GM19438 (cell line): Measurements from ENCODE around the gene PRPSAP1.
A peak's percentile ranks its signal among the peaks of the same experiment; 100 is the strongest.
"Not testable (repeated sequence)": the region's sequence is repeated elsewhere in the genome, so short reads cannot be mapped to it uniquely, and the experiment has no call there.

Experiments used
- ATAC-seq: cut with Tn5 transposase; IDR thresholded peaks from one replicate; pipeline ENCODE4 v1.9.1; 2021; ENCODE audit warnings: low read depth; ENCODE audit not compliant: unreplicated experiment

The PRPSAP1 gene

GRCh38 chr17:76363107-76363842 is 9.6 kb upstream of the PRPSAP1 start:
- ATAC-seq = no peak

GRCh38 chr17:76360461-76360860 is 6.7 kb upstream of the PRPSAP1 start:
- no peak for ATAC-seq

DNA sequence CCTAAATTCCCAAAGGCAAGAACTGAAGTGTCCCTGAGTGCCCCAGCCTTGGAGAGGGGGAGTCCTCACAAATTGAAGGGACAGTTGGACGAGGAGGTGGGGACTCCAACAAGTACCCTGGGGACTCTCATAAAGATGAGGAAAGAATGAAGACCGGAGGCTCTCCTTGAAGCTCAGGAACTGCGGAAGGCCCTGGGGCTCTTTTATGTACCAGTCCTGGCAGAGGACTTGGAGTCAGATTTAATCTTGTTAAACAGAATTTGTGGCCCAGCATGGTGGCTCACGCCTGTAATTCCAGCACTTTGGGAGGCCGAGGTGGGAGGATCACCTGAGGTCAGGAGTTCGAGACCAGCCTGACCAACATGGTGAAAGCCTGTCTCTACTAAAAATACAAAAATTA is 6.1 kb upstream of the PRPSAP1 start:
- not testable (repeated sequence) for ATAC-seq

DNA sequence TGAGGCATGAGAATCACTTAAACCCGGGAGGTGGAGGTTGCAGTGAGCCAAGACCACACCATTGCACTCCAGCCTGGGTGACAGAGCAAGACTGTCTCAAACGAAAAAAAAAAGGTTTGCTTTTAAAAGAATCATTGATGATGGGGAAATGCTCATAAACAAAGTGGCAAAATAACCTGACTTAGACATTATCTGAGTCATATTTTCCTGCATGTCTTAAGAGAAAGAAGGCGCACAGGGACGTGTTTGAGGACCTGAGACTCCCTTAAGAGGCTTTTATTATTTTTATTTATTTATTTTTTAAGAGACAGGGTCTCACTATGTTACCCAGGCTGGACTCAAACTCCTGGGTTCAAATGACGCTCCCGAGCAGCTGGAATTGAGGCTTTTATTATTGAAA is 5.7 kb upstream of the PRPSAP1 start:
- no peak for ATAC-seq

GRCh38 chr17:76357597-76358158 is 4.0 kb upstream of the PRPSAP1 start:
- no peak for ATAC-seq

GRCh38 chr17:76356803-76357456 is 3.2 kb upstream of the PRPSAP1 start:
- no peak for ATAC-seq

DNA sequence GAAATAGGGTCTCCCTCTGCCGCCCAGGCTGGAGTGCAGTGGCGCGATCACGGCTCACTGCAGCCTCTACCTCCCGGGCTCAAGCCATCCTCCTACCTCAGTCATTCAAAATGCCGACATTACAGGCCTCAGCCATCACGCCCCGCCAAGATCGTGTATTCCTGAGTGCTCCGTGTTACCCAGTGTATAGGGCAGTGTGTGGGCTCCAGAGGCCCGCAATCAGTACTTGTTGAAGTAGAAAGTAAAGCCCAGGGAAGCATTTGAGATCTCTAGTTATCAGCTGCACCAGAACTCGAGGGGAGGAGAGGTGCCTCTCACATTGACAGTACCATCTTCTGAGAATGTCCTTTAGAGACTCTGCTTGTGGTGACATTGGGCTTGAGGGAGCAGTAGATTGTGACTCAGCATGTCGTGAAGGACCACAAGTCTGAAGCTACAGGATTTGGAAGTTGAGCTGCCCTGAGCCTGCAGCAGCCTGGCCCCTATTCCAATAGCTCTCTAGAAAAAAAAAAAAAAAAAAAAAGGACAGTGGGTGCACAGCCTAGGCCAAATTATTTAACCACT is 1.1 kb upstream of the PRPSAP1 start:
- no peak for ATAC-seq

DNA sequence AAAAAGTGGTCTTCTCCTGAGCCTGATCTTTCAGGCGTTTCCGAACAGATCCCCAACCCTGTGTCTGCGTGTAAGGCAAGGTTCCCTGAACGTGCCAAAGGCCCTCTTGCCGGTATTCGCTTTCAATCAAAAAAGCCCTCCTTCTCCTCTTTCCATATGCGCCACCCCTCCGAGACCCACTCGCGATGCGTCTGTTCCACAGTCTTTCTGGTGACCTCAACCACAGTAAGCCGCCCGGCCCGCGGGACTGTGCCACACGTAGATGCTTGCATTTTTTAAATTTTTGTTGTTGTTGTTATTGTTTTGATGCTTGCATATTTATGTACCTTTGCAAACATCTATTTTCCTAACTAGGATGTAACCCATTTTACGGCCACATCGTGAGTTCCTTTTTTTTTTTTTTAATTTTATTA is 607 bp upstream of the PRPSAP1 start:
- ATAC-seq = no peak

DNA sequence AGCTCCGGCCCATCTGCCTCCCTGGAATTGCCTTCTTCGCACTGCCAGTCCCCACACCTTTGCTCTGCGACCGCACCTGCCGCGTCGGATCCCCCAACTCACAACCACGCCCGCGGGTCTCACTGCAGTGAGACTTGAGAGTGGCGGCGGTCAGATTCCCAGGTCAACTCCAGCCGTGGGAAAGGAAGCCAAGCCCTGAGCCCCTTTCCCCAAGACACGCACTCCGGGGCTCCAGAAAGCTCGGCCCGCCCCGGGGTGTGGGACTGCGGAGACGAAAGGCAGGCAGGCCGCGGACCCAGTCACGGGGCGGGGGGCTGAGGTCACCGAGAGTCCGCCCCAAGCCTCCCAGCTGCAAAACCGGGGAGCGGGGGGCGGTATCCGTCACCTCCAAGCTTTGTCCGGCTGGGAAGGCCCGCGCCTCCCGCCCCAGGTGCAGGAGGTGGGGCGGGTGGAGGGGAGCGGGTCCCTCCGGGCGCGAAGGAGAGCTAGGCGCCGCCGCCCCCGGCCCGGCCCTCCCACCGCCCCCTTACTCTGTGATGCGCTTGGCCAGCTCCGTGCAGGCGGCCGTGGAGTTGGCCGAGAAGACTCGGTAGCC is 615 bp downstream of the PRPSAP1 start:
- ATAC-seq = peak; percentile 20

DNA sequence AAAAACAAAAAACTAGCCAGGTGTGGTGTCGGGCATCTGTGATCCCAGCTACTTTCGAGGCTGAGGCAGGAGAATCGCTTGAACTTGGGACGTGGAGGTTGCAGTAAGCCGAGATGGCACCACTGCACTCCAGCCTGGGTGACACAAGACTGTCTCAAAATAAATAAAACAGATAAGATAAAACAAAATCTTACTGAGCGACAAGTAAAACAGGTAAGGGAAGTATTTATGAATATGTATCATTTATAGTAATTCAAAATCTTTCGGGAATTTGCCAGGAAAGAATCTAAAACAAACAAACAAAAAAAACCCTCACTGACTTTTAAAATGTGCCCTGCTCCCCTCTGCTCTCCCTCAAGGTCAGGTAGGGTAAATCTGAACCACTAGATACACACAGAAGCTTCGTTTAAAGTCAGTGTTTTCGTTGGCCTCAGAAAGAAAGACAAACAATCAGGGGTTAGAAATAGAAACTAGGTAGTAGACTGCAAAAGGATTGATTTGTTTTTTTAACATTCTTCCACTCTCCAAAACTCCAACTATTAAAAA is 2.1 kb downstream of the PRPSAP1 start:
- ATAC-seq = no peak

GRCh38 chr17:76350463-76350862 is 3.3 kb downstream of the PRPSAP1 start:
- ATAC-seq = no peak

DNA sequence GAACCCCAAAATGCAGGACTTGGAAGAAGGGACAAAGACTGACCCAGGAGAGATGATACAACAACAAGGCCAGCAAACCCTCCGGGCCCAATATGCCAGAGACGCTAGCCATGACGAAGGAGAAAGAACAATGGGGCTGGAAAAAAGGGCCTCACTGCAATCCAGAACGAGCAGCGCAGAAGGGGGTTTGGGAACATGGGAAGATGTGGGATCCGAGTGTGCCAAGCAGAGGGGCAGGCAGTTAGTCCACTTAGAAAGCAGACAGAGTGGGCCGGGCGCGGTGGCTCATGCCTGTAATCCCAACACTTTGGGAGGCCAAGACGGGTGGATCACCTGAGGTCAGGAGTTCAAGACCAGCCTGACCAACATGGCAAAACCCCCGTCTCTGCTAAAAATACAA is 6.8 kb downstream of the PRPSAP1 start:
- ATAC-seq = not testable (repeated sequence)

DNA sequence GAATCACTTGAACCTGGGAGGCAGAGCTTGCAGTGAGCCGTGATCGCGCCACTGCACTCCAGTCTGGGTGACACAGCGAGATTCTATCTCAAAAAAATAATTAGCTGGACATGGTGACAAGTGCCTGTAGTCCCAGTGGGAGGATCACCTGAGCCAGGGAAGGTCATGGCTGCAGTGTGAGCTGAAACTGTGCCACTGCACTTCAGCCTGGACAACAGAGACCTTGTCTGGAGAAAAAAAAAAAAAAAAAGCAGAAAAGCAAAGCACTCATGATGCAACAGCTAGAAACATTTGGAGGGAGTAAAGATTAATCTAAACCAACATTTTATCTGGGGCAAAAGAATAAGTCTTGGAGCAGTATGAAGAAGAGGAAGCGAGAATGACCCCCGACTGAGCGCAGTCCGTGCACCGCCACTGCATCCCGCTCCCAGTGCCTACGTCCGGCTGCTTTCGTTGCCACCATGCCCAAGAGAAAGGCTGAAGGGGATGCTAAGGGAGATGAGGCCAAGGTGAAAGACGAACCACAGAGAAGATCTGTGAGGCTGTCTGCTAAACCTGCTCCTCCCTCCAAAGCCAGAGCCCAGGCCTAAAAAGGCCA is 8.2 kb downstream of the PRPSAP1 start:
- no peak for ATAC-seq

- no peak for ATAC-seq
These were observed 10.6 kb downstream of the PRPSAP1 start for GRCh38 chr17:76343106-76343505.

DNA sequence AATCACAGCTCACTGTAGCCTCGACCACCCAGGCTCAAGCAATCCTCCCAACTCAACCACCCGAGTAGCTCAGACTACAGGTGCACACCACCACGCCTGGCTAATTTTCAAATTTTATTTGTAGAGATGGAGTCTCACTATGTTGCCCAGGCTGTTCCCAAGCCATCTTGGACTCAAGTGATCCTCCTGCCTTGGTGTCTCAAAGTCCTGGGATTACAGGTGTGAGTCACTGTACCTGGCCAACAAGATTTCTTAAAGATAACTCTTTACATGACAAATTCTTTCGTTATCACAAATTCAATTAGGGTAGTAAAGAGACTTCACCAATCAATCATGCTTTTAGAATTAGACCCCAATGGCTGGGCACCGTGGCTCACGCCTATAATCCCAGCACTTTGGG is 12.4 kb downstream of the PRPSAP1 start:
- no peak for ATAC-seq

- ATAC-seq = no peak
These were observed 16.3 kb downstream of the PRPSAP1 start for GRCh38 chr17:76337413-76337777.

- ATAC-seq = no peak
These were observed 16.8 kb downstream of the PRPSAP1 start for GRCh38 chr17:76336756-76337412.

DNA sequence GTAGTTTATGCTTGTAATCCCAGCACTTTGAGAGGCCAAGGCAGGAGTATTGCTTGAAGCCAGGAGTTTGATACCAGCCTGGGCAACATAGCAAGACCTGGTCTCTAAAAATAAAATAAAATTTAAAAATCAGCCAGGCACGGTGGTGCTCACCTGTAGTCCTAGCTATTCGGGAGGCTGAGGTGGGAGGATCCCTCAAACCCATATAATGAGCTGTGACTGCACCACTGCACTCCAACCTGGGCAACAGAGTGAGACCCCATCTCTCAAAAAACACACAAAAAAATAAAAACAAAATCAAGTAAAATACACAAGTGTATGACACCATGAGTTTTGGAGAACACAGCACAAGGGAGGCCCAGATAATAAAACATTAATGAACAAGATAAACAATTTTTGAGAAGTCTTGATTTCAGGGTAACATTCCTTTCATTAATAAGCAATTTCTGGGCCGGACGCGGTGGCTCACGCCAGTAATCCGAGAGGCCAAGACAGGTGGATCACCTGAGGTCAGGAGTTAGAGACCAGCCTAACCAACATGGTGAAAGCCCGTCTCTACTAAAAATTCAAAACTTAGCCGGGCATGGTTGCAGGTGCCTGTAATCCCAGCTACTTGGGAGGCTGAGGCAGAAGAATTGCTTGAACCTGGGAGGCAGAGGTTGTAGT is 17.9 kb downstream of the PRPSAP1 start:
- ATAC-seq = no peak

DNA sequence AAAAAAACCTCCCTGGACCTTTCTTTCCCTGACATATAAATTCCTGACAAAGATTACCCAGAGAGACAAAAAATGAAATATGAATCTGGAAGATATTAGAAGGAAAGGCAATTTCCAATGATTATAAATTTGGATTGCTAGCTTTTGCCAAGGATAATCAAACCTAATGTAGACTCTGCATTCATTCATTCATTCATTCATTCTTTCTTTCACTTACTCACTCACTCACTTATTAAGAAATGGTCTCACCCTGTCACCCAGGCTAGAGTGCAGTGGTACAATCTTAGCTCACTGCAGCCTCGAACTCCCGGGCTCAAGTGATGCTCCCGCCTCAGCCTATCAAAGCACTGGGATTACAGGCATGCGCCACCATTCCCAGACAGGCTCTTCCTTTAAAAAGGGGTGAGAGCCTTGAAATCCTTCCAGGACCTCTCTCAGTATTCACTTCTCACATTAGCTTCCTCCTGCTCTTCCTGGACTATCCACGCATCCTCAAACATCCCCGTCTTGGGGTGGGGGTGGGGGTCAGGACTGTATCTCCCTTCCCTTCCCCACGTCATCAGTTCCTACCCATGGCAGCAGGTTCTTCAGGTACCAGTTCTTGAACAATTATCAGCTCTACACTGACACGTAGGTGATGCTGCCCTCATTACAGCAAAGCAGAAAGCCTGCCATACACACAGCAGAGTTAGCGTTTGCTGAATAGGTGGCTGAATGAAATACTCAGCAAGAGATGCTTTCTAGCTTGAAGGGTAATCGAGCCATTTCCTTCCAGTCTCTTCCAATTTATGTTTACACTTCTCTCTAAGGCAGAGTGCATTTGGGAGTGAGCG is 19.8 kb downstream of the PRPSAP1 start:
- ATAC-seq = no peak
